Heart right ventricle (tissue), 16 donors: ENCODE data around the gene SEPTIN2. TPM values are rescaled to one million over a fixed set of nuclear protein-coding genes. Genes with fewer than 3 reads are reported as not detected.
"Not testable (repeated sequence)": the region's sequence is repeated elsewhere in the genome, so short reads cannot be mapped to it uniquely, and the experiment has no call there.

Source experiments
- ATAC-seq, 8 donors: fragments of 200-7000 bp; cut with Tn5 transposase; one replicate each; pipeline ENCODE4 v1.9.1; 2020; ENCODE audit warnings: mild to moderate bottlenecking in 8 of 8, moderate library complexity in 8 of 8, moderate number of reproducible peaks in 1 of 8
- DNase-seq, 2 donors: peaks; one replicate each; pipeline ENCODE4 v3.0.0-alpha.2; 2020
- H3K27ac ChIP-seq, 10 donors: fragments of 200-600 bp; sonication (generic) in 2 of 10; one replicate each; pipeline versions ENCODE4 v1.5.0 to v1.8.0; 2020 to 2022; ENCODE audit warnings: mild to moderate bottlenecking in 3 of 10
- H3K27me3 ChIP-seq, 7 donors: fragments of 200-600 bp; one replicate each; pipeline ENCODE4 v1.8.0; 2021 to 2022; ENCODE audit warnings: mild to moderate bottlenecking in 2 of 7
- H3K36me3 ChIP-seq, 9 donors: fragments of 200-600 bp; sonication (generic) in 1 of 9; one replicate each; pipeline versions ENCODE4 v1.5.0 to v1.8.0; 2020 to 2022; ENCODE audit warnings: mild to moderate bottlenecking in 2 of 9
- H3K4me1 ChIP-seq, 9 donors: fragments of 200-600 bp; sonication (generic) in 1 of 9; one replicate each; pipeline versions ENCODE4 v1.5.0 to v1.8.0; 2020 to 2022; ENCODE audit warnings: mild to moderate bottlenecking in 4 of 9
- H3K4me3 ChIP-seq, 10 donors: fragments of 200-600 bp; sonication (generic) in 2 of 10; one replicate each; pipeline versions ENCODE4 v1.5.0 to v1.8.0; 2020 to 2022; ENCODE audit warnings: mild to moderate bottlenecking in 7 of 10, moderate library complexity in 2 of 10
- H3K9me3 ChIP-seq, 11 donors: fragments of 200-600 bp in 10 of 11; sonication (generic) in 2 of 11; one replicate each; pipeline versions ENCODE4 v1.5.0 to v1.8.0; 2013 to 2022; ENCODE audit warnings: mild to moderate bottlenecking in 2 of 11, control low read depth in 1 of 11, moderate library complexity in 1 of 11
- CTCF ChIP-seq, 9 donors: fragments of 200-600 bp; sonication (generic) in 2 of 9; IDR thresholded peaks; one replicate each; pipeline versions ENCODE4 v1.5.0 to v1.8.0; 2021 to 2022; ENCODE audit warnings: antibody characterized with exemption in 9 of 9, mild to moderate bottlenecking in 5 of 9, moderate library complexity in 1 of 9
- WGBS, 2 donors: extraction: QIAGEN DNeasy Blood & Tissue Kit; methylation state at CpG; one replicate each; pipeline ENCODE4 v1.1.7; 2013; ENCODE audit warnings: inconsistent platforms in 1 of 2; 5-methylcytosine and 5-hydroxymethylcytosine counted together
- intact Hi-C, 10 donors: fragments of 100-400 bp; cut with DNase I; formaldehyde crosslinking; loops; one replicate each; pipeline versions ENCODE4 v1.11.1 to v1.14.2; 2022
- polyA plus RNA-seq, 2 donors: library from polyadenylated mRNA; stranded (reverse); fragments of 200-250 nt; gene quantifications; one replicate each; pipeline ENCODE4 v1.2.3, GENCODE V29; 2013
- total RNA-seq, 10 donors: library from RNA; stranded (reverse); fragmentation: NEBNext Ultra II Directional in 3 of 10; extraction: Animal tissue kit (Norgen Biotek cat#: 25700) in 3 of 10; gene quantifications; one replicate each; pipeline versions ENCODE4 v1.2.1 to v1.2.4, GENCODE V29; 2021 to 2023
- donor health status: Arrhythmogenic right ventricular cardiomyopathy.
- donor health status: ischemic (EF 13 %, LVEDD 7.1; RV severe dilation, severe dysfunction).
- donor health status: healthy with polysubstance abuse.
- donor health status: DM: no; HTN: yes; CAD: no.
- donor health status: DM: no; HTN: no; CAD: no.
- donor health status: ischemic (EF 25% LVEDD 6.9; RV normal size, moderate dysfunction).
- donor health status: ischemic (EF 25% LVEDD 5.7; RV mildly dilated, moderate dysfunction).
- donor health status: healthy.
- donor health status: DM: yes; HTN: yes; CAD: no.
- donor health status: Ischemic cardiomyopathy.
- donor health status: ischemic (EF 35%, LVEDD 5.7; RV mildly dilated, moderate dysfunction).
- donor health status: nonischemic (EF 11% LVEDD 7.7; RV severe dilation, severe dysfunction).
- donor health status: DM: yes; HTN: yes; CAD: no.
- donor health status: PGD.
- donor health status: ischemic (EF 29% LVEDD 5.4; RV normal size, mild dysfunction).
- donor health status: nonischemic (EF 23%, LVEDD 6.1; RV moderate dilation, normal function).

The SEPTIN2 gene
- total and polyA plus RNA-seq, 12 donors, result 100 to 249 (median 188) TPM

- TF ChIP-seq CTCF (IDR thresholded peaks at IDR 0.05), result no peak
- Histone ChIP-seq H3K27ac (no peak overlapping the region), H3K4me1 (peaks cover 0 to 7% (median 0%) of the 10 kb centered on the region in 9 donors), H3K9me3 (no peaks in the 10 kb centered on the region), H3K27me3 (no peaks in the 10 kb centered on the region), H3K36me3 (peaks cover 0 to 9% (median 0%) of the 10 kb centered on the region in 9 donors), H3K4me3 (no peak overlapping the region)
- intact Hi-C loops, result no loop called here
- no peak for DNase-seq
- 94 to 95% methylated on average over 3 of the region's 3 CpGs for WGBS, 2 donors
- ATAC-seq, result no peak
Measured at GRCh38 chr2:241393524-241394196, 77.9 kb downstream of the SEPTIN2 start.

- H3K4me3 ChIP-seq, H3K27ac ChIP-seq, H3K27me3 ChIP-seq, ATAC-seq, DNase-seq, H3K9me3 ChIP-seq, intact Hi-C loops, H3K36me3 ChIP-seq, H3K4me1 ChIP-seq: not testable (repeated sequence)
- WGBS, 2 donors, result 98 to 99% methylated on average over 6 of the region's 6 CpGs
Measured at GRCh38 chr2:241396809-241397208, 81.1 kb downstream of the SEPTIN2 start.

- no peak for TF ChIP-seq CTCF (IDR thresholded peaks at IDR 0.05)
- whole genome bisulfite sequencing, 2 donors, result 88 to 91% methylated on average over 10 of the region's 10 CpGs
- peak in 1 of 8 donors; percentile 10 for ATAC-seq
Measured at GRCh38 chr2:241399941-241400922, 84.5 kb downstream of the SEPTIN2 start.

More at GRCh38 chr2:241399941-241400922, 84.5 kb downstream of the SEPTIN2 start:
- no peaks in the 10 kb centered on the region for H3K9me3 ChIP-seq
- intact Hi-C loops, result no loop called here
- H3K27me3 ChIP-seq, result no peaks in the 10 kb centered on the region
- H3K4me3 ChIP-seq, result no peak overlapping the region
- DNase-seq, result no peak
- no peak overlapping the region for H3K27ac ChIP-seq
- peaks cover 0 to 26% (median 0%) of the 10 kb centered on the region in 9 donors for H3K36me3 ChIP-seq
- no peaks in the 10 kb centered on the region for H3K4me1 ChIP-seq

Other genes starting within 250 kb of the SEPTIN2 start
- gene MTERF4, start 213.6 kb upstream of the SEPTIN2 start, total RNA-seq, result 10 to 100 TPM; 18.9 to 27.1 (median 23.2) TPM
- 10 to 100 TPM; 18.5 to 22.9 TPM for gene MTERF4, start 213.6 kb upstream of the SEPTIN2 start, polyA plus RNA-seq
- 1 to 10 TPM; 1.0 to 4.5 (median 1.5) TPM for gene PASK, start 166.5 kb upstream of the SEPTIN2 start, total RNA-seq
- 1 to 10 TPM in 1 of 2 donors, under 1 TPM in 1; 0.93 to 2.5 TPM for gene PASK, start 166.5 kb upstream of the SEPTIN2 start, polyA plus RNA-seq
- gene PPP1R7, start 165.5 kb upstream of the SEPTIN2 start, total RNA-seq, result 10 to 100 TPM; 64.1 to 91.3 (median 78.3) TPM
- gene PPP1R7, start 165.5 kb upstream of the SEPTIN2 start, polyA plus RNA-seq, result 10 to 100 TPM; 77.0 to 77.5 TPM
- gene ANO7, start 127.2 kb upstream of the SEPTIN2 start, total RNA-seq, result 1 to 10 TPM in 8 of 10 donors, under 1 TPM in 2; 0.92 to 3.0 (median 2.0) TPM
- under 1 TPM; 0.61 to 0.73 TPM for gene ANO7, start 127.2 kb upstream of the SEPTIN2 start, polyA plus RNA-seq
- gene HDLBP, start 253 bp upstream of the SEPTIN2 start, total RNA-seq, result 100 to 1,000 TPM; 312 to 419 (median 357) TPM
- gene HDLBP, start 253 bp upstream of the SEPTIN2 start, polyA plus RNA-seq, result 100 to 1,000 TPM; 206 to 273 TPM
- 10 to 100 TPM; 14.4 to 23.6 (median 19.4) TPM for gene FARP2, start 40.4 kb downstream of the SEPTIN2 start, total RNA-seq
- gene FARP2, start 40.4 kb downstream of the SEPTIN2 start, polyA plus RNA-seq, result 10 to 100 TPM in 1 of 2 donors, 1 to 10 TPM in 1; 7.1 to 10.5 TPM
- 100 to 1,000 TPM in 1 of 10 donors, 10 to 100 TPM in 9; 66.1 to 104 (median 81.9) TPM for gene STK25, start 192.7 kb downstream of the SEPTIN2 start, total RNA-seq
- gene STK25, start 192.7 kb downstream of the SEPTIN2 start, polyA plus RNA-seq, result 100 to 1,000 TPM; 129 to 147 TPM
- 10 to 100 TPM in 1 of 10 donors, 1 to 10 TPM in 9; 2.3 to 15.6 (median 3.3) TPM for gene BOK, start 242.8 kb downstream of the SEPTIN2 start, total RNA-seq
- gene BOK, start 242.8 kb downstream of the SEPTIN2 start, polyA plus RNA-seq, result 10 to 100 TPM in 1 of 2 donors, 1 to 10 TPM in 1; 1.6 to 10.3 TPM